HCT116 (cell line): ENCODE measurements around the gene SEMA3B.

Experiments
- CBX3 ChIP-seq: IDR thresholded peaks from 2 replicates; pipeline ENCODE4 v1.6.1; 2012; ENCODE audit warnings: low read depth
- EGR1 ChIP-seq: IDR thresholded peaks from 2 replicates; pipeline ENCODE4 v1.6.1; 2012; ENCODE audit warnings: low read depth
- EZH2 ChIP-seq: fragments of 200-600 bp; sonication (generic); IDR thresholded peaks from 2 replicates; pipeline ENCODE4 v1.6.1; 2017; ENCODE audit warnings: antibody characterized with exemption, mixed run types
- EZH2phosphoT487 ChIP-seq: fragments of 200-600 bp; IDR thresholded peaks from 2 replicates; pipeline ENCODE4 v1.6.1; 2018; ENCODE audit warnings: antibody characterized with exemption, borderline replicate concordance
- POLR2A ChIP-seq: IDR thresholded peaks from 2 replicates; pipeline ENCODE4 v1.7.0; 2011; ENCODE audit warnings: borderline replicate concordance; ENCODE audit not compliant: insufficient read depth, insufficient read length; ENCODE audit errors: extremely low read depth
- POLR2AphosphoS5 ChIP-seq: IDR thresholded peaks from 2 replicates; pipeline ENCODE4 v1.6.1; 2011; ENCODE audit warnings: mild to moderate bottlenecking, low read depth, low read length, moderate library complexity
- RAD21 ChIP-seq: IDR thresholded peaks from 2 replicates; pipeline ENCODE4 v1.6.1; 2012; ENCODE audit warnings: low read depth, mild to moderate bottlenecking
- SP1 ChIP-seq: IDR thresholded peaks from 2 replicates; pipeline ENCODE4 v1.6.1; 2012; ENCODE audit warnings: low read depth
- SRF ChIP-seq: IDR thresholded peaks from 2 replicates; pipeline ENCODE4 v1.6.1; 2012; ENCODE audit warnings: low read depth
- TCF7L2 ChIP-seq: IDR thresholded peaks from 2 replicates; pipeline ENCODE4 v1.7.0; 2011; ENCODE audit warnings: borderline replicate concordance, inconsistent platforms; ENCODE audit not compliant: insufficient read depth, insufficient read length; ENCODE audit errors: extremely low read depth
- TF ChIP-seq, protein P1 (sequence below), 3 experiments: fragments of 200-600 bp in 1 of 3; sonication (generic) in 1 of 3; IDR thresholded peaks in 2 of 3; conservative IDR thresholded peaks in 1 of 3; 2 replicates each; pipeline ENCODE4 v1.5.1; 2012 to 2017; ENCODE audit warnings: low read depth in 2 of 3, low read length in 2 of 3, antibody characterized with exemption in 1 of 3, borderline replicate concordance in 1 of 3, control low read depth in 1 of 3, mild to moderate bottlenecking in 1 of 3, mixed read lengths in 1 of 3, mixed run types in 1 of 3, moderate library complexity in 1 of 3; ENCODE audit not compliant: insufficient read depth in 1 of 3
- TF ChIP-seq, protein P2 (sequence below): IDR thresholded peaks from 2 replicates; pipeline ENCODE4 v1.6.1; 2012

DNA sequence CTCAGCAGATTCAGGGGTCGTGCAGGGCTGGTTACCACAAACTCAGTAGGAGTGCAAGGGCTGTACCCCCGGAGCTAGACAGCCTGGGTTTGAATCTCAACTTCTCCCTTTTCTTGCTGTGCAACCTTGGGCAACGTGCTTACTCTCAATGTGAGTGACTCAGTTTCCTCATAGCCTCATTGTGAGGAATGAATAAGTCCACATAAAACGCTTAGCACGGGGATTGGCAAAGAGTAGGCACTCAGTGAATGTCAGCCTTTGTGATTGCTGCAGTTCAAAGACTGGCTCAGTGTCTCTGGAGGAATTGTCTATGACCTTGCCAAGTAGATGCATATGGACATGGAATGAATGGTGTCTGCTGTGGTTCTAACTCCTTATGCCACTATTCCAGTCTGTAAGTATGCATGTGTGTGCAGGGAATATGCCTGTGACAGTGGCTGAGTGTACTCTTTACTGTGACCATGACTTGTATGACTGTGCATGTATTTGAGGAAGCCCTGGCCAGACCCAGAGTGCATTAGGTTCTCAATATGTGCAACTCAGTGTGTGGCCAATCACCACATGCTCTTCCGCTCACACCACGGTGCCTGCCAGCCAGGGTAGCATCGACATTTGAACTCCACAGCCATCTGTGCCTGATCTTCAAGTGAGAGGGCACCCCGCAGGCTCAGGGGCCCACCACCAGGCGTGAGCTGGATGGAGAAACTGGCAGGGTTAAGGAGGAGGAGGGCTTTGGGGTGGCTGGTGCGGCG is 31.2 kb downstream of the SEMA3B start:
- TF ChIP-seq, protein P1, sequence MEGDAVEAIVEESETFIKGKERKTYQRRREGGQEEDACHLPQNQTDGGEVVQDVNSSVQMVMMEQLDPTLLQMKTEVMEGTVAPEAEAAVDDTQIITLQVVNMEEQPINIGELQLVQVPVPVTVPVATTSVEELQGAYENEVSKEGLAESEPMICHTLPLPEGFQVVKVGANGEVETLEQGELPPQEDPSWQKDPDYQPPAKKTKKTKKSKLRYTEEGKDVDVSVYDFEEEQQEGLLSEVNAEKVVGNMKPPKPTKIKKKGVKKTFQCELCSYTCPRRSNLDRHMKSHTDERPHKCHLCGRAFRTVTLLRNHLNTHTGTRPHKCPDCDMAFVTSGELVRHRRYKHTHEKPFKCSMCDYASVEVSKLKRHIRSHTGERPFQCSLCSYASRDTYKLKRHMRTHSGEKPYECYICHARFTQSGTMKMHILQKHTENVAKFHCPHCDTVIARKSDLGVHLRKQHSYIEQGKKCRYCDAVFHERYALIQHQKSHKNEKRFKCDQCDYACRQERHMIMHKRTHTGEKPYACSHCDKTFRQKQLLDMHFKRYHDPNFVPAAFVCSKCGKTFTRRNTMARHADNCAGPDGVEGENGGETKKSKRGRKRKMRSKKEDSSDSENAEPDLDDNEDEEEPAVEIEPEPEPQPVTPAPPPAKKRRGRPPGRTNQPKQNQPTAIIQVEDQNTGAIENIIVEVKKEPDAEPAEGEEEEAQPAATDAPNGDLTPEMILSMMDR (IDR thresholded peaks at IDR 0.05 in 2 of 3, conservative IDR thresholded peaks at IDR 0.05 in 1 of 3; ENCODE audit: borderline replicate concordance in 1 of 3, insufficient read depth in 1 of 3, low read depth in 2 of 3, low read length in 2 of 3): no peak
- TF ChIP-seq POLR2AphosphoS5: no peak
- TF ChIP-seq POLR2A: no peak
- TF ChIP-seq SP1: no peak
- no peak for TF ChIP-seq RAD21
- TF ChIP-seq CBX3: no peak
- TF ChIP-seq EZH2phosphoT487: no peak
- no peak for TF ChIP-seq EZH2
- no peak for TF ChIP-seq EGR1
- TF ChIP-seq, protein P2, sequence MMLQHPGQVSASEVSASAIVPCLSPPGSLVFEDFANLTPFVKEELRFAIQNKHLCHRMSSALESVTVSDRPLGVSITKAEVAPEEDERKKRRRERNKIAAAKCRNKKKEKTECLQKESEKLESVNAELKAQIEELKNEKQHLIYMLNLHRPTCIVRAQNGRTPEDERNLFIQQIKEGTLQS: no peak
- no peak for TF ChIP-seq TCF7L2
- no peak for TF ChIP-seq SRF
